Measurements from ENCODE around the gene WARS2. TPM values are rescaled to one million over a fixed set of nuclear protein-coding genes. Genes with fewer than 3 reads are reported as not detected.

WARS2 gene
- total RNA-seq, 2 donors from 2014 or later: 9.9 to 11.8 TPM

DNA sequence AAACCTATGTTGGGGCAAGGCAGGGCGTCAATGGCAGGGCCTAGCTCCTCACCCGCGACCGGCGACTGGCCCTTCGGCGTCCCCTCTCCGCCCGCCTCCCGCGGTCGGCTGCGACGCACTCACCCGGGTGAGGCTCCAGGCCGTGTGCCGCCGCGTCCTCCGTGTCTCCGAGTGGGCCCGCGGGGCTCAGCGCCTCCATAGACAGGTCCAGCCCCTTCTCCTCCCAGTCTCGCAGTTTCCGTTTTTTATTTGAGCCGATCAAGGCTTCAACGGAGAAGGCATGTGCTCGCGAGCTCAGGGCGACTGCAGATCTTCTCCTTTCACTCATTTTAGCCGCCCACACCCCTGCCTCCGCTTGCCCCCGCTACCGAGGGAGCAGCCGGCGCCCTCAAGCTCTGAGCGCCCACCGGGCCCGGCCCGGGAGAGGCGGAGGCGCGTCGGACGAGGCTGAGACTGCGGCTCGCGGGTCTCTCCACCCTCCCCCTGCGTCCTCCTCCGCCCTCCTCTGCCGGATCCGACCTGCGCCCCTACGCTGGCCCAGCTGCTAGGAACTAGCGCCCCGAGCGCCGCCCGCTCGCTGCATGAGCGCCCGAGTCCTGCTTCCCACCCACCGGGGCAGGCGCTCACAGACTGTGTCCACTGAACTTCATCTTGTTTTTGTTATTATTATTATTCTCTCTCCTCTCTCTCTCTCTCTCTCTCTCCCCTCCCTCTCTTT lies 152.8 kb downstream of the WARS2 start:
- peak overlapping the region; percentile 69 for H3K4me3 ChIP-seq (ENCODE audit: low read length)
- WGBS, 2 experiments (ENCODE audit: insufficient coverage in 1 of 2, insufficient read length in 1 of 2): 0 to 1% methylated on average over 20 to 65 of the region's 65 CpGs
- H3K27ac Mint-ChIP-seq: no peak overlapping the region

DNA sequence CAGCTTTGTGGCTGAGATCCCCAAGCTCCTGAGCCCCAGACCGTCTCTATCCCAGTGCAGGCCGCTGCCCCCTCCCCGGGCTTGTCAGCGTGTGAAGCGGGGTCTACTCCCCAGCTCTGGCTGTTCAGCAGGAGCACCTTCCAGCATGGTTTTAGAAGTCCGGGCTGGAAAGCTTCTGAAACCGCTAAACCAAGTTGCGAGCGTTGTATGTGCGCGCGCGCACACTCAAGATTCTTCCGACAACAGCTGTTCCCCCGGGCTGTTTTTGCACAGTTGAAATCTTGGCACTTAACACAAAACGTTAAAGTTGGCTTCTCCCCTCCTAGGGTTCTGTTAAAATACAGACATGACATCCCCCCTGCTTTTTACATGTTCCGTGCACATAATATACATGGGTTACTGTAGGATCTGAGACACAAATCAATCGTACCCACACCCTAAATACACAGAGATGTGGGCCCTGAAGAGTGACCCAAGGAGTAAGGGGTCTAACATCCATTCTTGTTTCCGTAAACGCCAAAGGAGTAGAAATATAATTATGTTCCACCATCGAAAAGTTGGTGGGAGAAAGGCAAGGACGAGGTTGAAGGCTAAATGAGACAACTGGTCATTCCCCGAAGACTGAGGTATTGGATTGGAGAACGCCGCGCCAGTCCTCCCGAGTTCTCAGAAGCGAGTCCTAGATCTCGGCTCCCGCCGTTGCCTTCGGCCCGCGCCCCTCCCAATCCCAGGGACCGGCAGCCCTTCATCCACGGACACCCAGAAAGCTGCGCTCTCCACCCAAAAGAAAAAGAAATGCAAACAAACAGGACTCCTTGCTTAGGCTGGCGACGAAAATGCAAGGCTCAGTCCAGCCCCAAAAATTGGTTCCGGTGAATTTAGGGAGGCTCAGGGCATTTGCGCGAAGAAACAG lies 153.6 kb downstream of the WARS2 start:
- H3K27me3 Mint-ChIP-seq (ENCODE audit: insufficient read depth): peaks cover 100% of the 10 kb centered on the region
- peak; percentile 61 for DNase-seq
- H3K4me1 Mint-ChIP-seq: peaks cover 42% of the 10 kb centered on the region
- peaks cover 3% of the 10 kb centered on the region for H3K9me3 Mint-ChIP-seq
- H3K27me3 ChIP-seq (ENCODE audit: control insufficient read depth, insufficient read depth, low read length, poor library complexity, severe bottlenecking): peaks cover 100% of the 10 kb centered on the region
- peak overlapping the region; percentile 48 for H3K4me3 Mint-ChIP-seq
- no peaks in the 10 kb centered on the region for H3K36me3 ChIP-seq (ENCODE audit: control insufficient read depth, insufficient read depth, low read length)
- no peak for TF ChIP-seq CTCF (conservative IDR thresholded peaks at IDR 0.05)
- WGBS, 2 experiments (ENCODE audit: insufficient coverage in 1 of 2, insufficient read length in 1 of 2): 9 to 10% methylated on average over 30 to 42 of the region's 42 CpGs
- H3K4me3 ChIP-seq (ENCODE audit: low read length): peak overlapping the region; percentile 69
- H3K27ac Mint-ChIP-seq: no peak overlapping the region
- no peak overlapping the region for H3K9ac ChIP-seq (ENCODE audit: extremely low read depth, low read length, poor library complexity, severe bottlenecking)
- H3K4me1 ChIP-seq (ENCODE audit: control insufficient read depth, insufficient read depth, low read length): peaks cover 8% of the 10 kb centered on the region
- H3K36me3 Mint-ChIP-seq (ENCODE audit: low read depth): no peaks in the 10 kb centered on the region
- no peaks in the 10 kb centered on the region for H3K9me3 ChIP-seq (ENCODE audit: control insufficient read depth, low read length)
- H3K27ac ChIP-seq (ENCODE audit: low read depth, low read length): no peak overlapping the region

More for the DNA sequence above, 152.8 kb downstream of the WARS2 start:
- Mint-ChIP-seq H3K27me3 (ENCODE audit: insufficient read depth) (peaks cover 100% of the 10 kb centered on the region), H3K9me3 (peaks cover 3% of the 10 kb centered on the region), H3K36me3 (ENCODE audit: low read depth) (no peaks in the 10 kb centered on the region), H3K4me1 (peaks cover 46% of the 10 kb centered on the region), H3K4me3 (peak overlapping the region; percentile 48)
- Histone ChIP-seq H3K4me1 (ENCODE audit: control insufficient read depth, insufficient read depth, low read length) (peaks cover 8% of the 10 kb centered on the region), H3K36me3 (ENCODE audit: control insufficient read depth, insufficient read depth, low read length) (no peaks in the 10 kb centered on the region), H3K9me3 (ENCODE audit: control insufficient read depth, low read length) (peaks cover 5% of the 10 kb centered on the region), H3K9ac (ENCODE audit: extremely low read depth, low read length, poor library complexity, severe bottlenecking) (no peak overlapping the region), H3K27ac (ENCODE audit: low read depth, low read length) (no peak overlapping the region), H3K27me3 (ENCODE audit: control insufficient read depth, insufficient read depth, low read length, poor library complexity, severe bottlenecking) (peaks cover 100% of the 10 kb centered on the region)
- TF ChIP-seq CTCF (conservative IDR thresholded peaks at IDR 0.05): no peak
- DNase-seq: peak; percentile 89

DNA sequence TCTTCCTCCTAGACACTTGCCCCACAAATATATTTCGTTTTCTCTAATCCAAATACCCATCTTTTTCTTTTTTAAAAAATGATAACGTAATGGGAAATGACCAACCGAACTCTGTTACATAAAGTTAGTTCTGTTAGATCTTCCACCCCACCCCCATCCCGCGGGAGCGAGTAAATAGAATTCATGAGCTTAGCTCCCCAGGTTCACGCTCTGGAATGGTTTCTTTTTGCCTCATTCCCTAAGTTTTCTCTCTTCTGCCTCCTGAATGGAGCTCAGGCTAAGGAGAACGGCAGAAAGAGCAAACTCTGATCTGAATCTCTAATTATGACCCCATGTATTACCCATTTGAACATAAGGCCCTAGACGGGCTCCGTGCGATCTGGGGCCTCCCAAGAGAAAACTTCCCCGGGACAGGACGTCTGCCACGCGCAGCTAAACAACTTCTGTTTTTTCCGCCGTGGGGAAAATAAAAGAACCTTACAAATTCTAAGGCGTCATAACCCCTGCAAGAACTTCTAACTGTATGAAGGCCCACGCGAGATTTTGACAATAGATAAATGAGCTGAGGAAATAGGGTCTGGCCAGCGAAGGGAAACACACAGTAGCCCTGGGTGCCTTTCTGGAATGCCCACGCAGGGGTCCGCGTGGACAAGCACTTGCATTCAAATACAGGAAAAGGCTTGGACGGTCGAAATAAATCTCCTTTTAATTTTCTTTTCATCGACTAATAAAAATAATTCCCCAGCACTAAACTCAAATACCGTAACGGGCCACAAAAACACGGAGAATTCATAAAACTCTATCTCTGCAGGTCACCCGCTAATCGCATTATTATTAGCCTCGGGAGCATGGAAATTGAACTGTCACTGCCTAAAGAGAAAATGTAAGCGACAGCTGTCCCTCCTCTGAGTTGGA lies 154.6 kb downstream of the WARS2 start:
- H3K27ac Mint-ChIP-seq: no peak overlapping the region
- Histone ChIP-seq H3K4me3 (ENCODE audit: low read length) (peak overlapping the region; percentile 69), H3K9ac (ENCODE audit: extremely low read depth, low read length, poor library complexity, severe bottlenecking) (no peak overlapping the region), H3K27ac (ENCODE audit: low read depth, low read length) (no peak overlapping the region), H3K4me1 (ENCODE audit: control insufficient read depth, insufficient read depth, low read length) (peaks cover 8% of the 10 kb centered on the region), H3K27me3 (ENCODE audit: control insufficient read depth, insufficient read depth, low read length, poor library complexity, severe bottlenecking) (peaks cover 100% of the 10 kb centered on the region), H3K36me3 (ENCODE audit: control insufficient read depth, insufficient read depth, low read length) (no peaks in the 10 kb centered on the region), H3K9me3 (ENCODE audit: control insufficient read depth, low read length) (no peaks in the 10 kb centered on the region)
- H3K36me3 Mint-ChIP-seq (ENCODE audit: low read depth): no peaks in the 10 kb centered on the region
- TF ChIP-seq CTCF (conservative IDR thresholded peaks at IDR 0.05): no peak
- peaks cover 42% of the 10 kb centered on the region for H3K4me1 Mint-ChIP-seq
- H3K27me3 Mint-ChIP-seq (ENCODE audit: insufficient read depth): peaks cover 100% of the 10 kb centered on the region
- H3K9me3 Mint-ChIP-seq: no peaks in the 10 kb centered on the region
- no peak for DNase-seq
- peak overlapping the region; percentile 48 for H3K4me3 Mint-ChIP-seq
- WGBS, 2 experiments (ENCODE audit: insufficient coverage in 1 of 2, insufficient read length in 1 of 2): 37 to 51% methylated on average over 24 to 34 of the region's 34 CpGs
